Nucleus accumbens (tissue), 56 donors: ENCODE results near the gene ZNF585A.
"Not testable (repeated sequence)": the region's sequence is repeated elsewhere in the genome, so short reads cannot be mapped to it uniquely, and the experiment has no call there.

Experiments used
- DNase-seq, 56 donors: peaks; one replicate each; lab custom pipeline; 2025; lab: John Stamatoyannopoulos, UW

ZNF585A gene

DNA sequence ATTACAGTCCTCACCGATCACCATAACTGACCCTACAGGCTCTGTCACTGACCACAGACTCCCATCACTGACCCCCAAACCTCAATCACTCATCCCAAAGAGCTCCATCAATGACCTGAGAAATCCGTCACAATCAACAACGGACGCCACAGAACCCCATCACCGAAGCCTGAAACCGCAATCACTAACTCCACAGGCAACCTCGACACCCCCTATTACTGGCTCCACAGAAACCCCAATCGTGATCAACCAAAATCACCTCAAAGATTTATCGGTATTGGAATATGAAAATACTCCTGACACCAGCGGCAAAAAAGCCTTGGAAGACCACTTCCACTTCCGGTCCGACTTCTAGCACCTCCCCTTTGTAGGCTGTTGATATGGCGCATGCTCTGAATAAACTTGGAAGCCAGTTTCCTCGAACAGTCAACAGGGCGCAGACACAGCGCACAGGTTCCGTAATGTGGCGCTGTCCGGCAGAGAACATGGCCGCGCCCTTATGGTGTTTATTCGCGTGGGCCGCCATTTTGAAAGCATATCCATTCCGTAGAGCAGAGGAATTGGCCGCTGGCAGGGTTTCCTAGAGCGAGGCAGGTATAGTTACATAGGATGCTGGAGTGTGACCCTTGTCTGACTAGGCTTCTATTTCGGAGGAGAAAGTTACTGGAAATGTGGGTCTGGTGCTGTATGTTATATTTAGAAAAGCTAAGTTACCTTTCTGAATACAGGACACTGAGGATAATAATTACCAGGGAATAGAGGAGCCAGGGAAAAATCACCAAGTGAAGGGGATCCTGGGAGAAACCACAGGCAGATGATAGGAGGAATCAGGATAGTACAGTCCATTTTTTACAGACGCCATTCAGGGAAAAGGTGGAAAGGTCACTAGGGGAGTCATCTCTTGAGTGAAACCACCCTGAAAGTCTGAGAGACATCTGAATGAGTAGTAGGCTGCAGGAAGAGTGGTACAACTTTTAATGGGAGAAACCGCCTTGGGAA is at the start of gene ZNF585A:
Gene ZNF585A, minus strand, starts transcription at position 328 of the 999 bp plus-strand sequence. CDS start 2,785 bp downstream, outside the sequence.
- peak; percentile 50 to 97 (median 90) for DNase-seq

DNA sequence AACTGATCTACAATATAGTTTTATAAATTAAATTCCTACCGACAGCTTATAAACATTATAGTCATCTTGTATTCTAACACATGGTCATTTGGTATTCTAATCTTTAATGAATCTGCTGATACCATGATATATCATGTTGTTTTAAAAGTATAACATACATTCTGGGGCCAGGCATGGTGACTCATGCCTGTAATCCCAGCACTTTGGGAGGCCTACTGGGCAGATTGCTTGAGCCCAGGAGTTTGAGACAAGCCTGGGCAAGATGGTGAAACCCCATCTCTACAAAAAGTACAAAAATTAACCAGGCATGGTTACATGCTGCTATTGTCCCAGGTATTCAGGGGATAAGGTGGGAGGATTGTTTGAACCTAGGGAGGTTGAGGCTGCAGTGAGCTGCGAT is 48.6 kb upstream of the ZNF585A start:
- DNase-seq: no peak

DNA sequence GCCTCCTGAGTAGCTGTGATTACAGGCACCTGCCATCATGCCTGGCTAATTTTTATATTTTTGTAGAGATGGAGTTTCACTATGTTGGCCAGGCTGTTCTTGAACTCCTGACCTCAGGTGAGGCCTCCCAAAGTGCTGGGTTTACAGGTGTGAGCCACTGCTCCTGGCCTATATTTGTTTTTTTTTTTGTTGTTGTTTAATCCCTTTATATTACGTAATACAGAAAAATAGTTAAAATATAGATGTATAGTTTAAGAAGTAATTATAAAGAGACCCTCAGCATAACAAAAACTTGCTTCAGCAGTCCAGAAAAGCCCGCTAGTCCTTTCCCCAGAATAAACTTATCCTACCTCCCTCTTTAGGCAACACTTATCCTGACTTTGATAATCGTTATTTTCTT is 47.9 kb upstream of the ZNF585A start:
- DNase-seq: no peak

DNA sequence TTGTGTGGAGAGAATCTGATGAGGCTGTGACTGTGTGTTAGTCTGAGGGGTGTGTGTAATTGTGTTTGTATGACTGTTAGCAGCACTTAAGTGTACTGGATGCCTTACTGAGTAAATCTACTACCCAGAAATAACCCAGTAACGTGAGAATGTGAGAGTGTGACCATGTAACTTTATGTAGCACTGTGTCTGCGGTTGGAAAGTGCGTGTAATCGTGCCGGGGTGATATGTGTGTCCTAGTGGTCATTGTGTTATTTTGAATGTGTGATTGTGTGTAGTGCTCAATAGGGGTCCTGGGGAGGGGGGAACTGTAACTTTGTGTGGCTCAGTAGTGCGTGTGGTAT is 46.1 kb upstream of the ZNF585A start:
- no peak for DNase-seq

DNA sequence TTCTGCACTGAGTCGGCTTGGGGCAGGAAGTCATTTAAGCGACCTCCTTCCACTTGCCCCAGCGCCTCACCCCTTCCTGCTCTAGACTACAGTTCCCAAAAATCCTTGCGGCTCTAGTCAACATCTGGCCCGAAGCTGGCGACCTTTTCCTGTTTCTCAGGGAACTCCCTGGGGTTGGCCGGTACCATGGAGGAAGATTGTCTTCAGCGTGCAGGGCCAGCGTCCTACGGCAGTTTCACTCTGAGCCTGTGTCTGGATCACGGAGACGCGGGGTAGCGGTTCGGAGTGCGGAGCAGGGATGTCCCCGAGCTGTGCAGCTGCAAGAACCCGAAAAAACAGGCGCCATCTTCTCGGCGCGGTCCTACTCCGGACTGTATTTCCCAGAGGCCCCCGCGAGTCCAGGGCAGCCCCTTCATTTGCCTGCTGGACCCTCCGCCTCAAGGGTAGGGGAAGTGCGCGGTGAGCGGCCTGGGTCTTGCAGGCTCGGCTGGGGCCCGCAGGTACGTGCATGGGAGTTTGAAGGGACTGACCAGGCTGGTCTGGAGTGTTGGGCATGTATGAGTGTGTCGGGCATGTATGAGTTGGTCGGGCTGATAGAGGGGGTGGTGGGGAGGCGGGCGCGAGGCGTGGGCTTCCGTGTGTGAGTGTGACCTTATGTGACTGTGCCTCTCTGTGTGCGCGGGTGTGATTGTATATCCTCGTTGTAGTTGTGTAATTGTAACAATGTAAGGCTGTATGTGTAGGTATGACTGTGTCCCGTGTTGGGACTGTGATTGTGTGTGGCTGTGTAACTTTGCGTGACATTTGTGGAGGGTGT is 45.5 kb upstream of the ZNF585A start, which contains the start of gene ZNF383:
Gene ZNF383, plus strand, starts transcription at position 440 of the 817 bp plus-strand sequence. CDS start 12,240 bp downstream, outside the sequence.
- DNase-seq: peak; percentile 50 to 99 (median 92)

DNA sequence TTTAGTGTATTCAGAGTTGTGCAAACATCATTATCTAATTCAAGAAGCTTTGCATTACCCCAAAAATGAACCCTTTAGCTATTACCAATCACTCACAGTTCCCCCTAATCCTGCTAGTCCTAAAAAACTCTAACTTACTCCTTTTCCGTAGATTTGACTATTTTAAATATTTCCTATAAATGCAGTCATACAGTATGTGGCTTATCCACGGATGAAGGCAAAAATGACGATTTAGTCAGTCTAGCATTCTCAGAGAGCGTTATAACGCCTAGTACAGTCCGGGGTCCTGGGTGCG is 44.9 kb upstream of the ZNF585A start:
- DNase-seq: no peak

DNA sequence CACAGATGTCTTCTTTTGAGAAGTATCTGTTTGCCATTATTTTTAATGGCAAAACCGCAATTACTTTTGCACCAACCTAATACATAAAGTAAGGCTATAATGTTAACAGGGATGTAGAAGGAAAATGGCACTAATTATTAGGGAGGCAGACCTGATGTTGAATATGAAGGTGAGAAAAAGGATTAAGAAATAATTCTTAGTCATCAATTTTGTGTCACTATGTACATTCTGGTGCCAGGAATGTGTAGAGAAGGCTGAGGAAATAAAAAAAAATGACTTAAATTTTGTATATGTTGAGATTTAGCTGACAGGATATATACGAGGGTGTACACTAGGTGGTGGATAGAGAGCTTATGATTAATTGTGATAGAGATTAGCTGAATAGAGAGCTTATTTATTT is 25.3 kb upstream of the ZNF585A start:
- no peak for DNase-seq

DNA sequence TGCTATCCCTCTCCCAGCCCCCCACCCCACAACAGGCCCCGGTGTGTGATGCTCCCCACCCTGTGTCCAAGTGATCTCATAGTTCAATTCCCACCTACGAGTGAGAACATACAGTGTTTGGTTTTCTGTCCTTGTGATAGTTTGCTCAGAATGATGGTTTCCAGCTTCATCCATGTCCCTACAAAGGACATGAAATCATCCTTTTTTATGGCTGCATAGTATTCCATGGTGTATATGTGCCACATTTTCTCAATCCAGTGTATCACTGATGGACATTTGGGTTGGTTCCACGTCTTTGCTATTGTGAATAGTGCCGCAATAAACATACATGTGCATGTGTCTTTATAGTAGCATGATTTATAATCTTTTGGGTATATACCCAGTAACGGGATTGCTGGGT is 24.6 kb upstream of the ZNF585A start:
- DNase-seq: not testable (repeated sequence)

DNA sequence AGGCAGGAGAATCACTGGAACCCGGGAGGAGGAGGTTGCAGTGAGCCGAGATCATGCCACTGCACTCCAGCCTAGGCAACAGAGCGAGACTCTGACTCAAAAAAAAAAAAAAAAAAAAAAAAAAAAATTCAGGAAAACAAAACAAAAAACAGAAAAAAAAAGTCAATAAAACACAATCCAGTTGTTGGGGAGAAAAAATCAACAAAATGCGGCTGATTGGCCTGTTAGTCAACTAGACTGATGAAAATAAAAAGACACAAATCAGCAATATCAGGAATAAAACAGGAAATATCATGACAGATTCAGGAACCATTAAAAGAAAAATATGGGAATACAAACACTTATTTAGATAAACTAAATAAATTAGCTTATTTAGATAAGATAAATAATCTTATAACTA is 22.8 kb upstream of the ZNF585A start:
- not testable (repeated sequence) for DNase-seq

DNA sequence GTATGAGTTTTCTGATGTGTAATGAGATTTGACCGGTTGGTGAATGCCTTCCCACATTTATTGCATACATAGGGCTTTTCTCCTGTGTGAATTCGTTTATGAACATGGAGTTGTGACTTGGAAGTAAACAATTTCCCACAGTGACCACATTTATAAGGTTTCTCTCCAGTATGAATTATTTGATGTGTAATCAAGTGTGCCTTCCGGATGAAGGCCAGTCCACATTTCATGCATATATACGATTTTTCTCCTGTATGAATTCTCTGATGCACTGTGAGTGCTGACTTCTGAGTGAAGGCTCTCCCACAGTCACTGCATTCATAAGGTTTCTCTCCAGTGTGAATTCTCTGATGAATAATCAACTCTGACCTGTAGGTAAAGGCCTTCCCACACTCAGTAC is 13.6 kb upstream of the ZNF585A start:
- DNase-seq: not testable (repeated sequence)

DNA sequence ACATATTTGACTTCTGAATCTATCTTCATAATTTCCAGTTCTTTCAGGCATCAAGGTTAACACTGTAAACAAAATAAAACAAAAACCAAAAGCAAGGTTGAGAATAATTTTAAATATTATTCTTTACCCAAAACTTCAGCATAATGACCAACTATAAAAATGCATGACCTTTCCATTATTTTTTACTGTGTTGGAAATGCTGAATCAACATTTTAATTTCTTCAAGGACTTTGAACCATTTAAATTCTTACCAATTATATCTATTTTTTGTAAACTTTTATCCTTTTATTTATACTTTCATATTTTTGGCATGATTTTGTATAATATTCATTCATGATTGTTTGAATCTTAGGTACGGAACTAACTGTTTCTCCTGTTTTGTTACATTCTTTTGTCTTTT is 6.9 kb downstream of the ZNF585A start:
- no peak for DNase-seq

DNA sequence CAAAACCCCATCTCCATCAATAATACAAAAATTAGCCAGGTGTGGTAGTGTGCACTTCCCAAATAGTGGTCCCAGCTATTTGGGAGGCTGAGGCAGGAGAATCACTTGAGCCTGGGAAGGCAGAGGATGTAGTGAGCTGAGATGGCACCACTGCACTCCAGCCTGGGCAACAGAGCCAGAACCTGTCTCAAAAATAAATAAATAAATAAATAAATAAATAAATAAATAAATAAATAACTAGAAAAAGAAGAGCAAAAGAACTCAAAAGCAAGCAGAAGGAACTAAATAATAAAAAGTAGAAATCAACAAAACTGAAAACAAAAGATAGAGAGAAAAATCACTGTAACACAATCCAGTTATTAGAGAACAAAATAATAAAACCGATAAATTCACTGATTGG is 12.3 kb downstream of the ZNF585A start:
- DNase-seq: no peak

DNA sequence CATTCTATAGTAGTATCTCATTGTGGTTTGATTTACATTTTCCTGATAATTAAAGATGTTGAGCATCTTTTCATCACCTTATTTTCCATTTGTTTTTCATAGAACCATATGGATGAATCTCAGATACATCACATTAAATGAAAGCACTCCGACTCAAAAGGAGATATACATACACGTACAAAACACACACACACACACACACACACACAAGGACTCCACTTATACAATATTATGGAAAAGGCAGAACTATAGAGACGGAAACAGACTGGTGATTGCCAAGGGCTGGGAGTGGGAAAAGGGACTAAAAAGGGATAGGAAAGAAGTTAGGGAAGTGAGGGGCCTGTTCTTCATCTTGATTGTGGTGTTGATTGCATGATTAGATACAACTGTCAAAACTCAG is 24.3 kb downstream of the ZNF585A start:
- DNase-seq: no peak

DNA sequence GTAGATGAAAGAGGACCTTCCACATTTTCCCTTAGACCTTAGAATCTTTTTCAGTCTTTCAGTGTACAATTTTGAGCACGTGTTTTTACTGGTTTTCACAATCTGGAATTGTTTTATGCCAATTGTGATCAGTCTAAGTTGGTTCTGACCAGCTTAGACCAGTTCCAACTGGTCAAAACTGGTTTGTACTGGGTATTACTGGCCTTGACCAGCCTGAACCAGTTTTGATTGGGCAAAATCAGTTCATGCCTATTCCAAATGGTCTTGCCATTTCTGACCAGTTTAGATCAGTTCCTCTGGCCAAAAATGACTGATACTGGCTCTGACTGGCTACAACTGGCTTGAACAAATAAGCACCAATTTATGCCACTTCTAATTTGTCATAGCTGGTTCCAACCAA is 36.4 kb downstream of the ZNF585A start:
- no peak for DNase-seq

DNA sequence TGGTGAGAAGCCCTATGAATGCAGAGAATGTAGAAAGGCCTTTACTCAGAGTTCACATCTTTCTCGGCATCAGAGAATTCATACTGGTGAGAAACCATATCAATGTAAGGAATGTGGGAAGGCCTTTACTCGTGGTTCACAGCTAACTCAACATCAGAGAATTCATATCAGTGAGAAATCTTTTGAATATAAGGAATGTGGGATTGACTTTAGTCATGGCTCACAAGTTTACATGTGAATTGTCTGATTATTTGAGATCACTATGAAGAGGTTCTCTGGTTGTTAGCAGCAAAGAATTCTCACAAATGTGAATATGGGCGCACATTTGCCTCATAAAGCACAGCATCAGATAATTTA is 43.7 kb downstream of the ZNF585A start:
- no peak for DNase-seq

DNA sequence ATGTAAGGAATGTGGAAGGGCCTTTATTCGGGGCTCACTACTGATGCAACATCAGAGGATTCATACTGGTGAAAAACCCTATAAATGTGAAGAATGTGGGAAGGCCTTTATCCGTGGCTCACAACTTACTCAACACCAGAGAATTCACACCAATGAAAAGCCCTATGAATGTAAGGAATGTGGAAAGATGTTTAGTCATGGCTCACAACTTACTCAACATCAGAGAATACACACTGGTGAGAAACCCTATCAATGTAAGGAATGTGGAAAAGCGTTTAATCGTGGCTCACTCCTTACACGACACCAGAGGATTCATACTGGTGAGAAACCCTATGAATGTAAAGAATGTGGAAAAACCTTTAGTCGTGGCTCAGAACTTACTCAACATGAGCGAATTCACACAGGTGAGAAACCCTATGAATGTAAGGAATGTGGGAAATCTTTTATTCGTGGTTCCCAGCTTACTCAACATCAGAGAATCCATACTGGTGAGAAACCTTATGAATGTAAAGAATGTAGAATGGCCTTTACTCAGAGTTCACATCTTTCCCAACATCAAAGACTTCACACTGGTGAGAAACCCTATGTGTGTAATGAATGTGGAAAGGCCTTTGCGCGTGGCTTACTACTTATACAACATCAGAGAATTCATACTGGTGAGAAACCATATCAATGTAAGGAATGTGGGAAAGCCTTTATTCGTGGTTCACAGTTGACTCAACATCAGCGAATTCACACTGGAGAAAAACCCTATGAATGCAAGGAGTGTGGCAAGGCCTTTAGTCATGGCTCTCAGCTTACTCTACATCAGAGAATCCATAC is 44.3 kb downstream of the ZNF585A start:
- DNase-seq: no peak

DNA sequence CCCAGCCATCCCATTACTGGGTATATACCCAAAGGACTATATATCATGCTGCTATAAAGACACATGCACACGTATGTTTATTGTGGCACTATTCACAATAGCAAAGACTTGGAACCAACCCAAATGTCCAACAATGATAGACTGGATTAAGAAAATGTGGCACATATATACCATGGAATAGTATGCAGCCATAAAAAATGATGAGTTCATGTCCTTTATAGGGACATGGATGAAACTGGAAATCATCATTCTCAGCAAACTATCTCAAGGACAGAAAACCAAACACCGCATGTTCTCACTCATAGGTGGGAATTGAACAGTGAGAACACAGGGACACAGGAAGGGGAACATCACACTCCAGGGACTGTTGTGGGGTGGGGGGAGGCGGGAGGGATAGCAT is 50.4 kb downstream of the ZNF585A start:
- DNase-seq: not testable (repeated sequence)

DNA sequence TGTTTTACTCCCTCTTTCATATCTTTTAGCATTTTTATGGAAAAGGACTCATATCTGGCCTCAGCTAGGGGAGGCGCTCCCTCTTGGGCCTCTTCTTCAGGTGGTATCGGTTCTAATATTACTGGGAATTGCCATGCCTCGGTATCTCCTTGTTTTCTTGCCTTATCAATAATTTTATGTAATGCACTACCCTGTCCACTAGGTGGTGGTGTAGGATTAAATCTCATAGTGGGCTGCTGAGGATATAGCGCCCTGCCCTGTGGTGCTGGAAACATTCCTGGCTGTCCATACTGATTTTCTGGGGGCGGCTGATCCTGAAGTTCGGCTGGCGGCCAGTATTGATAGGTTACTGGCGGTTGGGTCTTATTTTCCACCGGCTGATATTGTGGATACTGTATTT is 58.5 kb downstream of the ZNF585A start:
- DNase-seq: no peak

DNA sequence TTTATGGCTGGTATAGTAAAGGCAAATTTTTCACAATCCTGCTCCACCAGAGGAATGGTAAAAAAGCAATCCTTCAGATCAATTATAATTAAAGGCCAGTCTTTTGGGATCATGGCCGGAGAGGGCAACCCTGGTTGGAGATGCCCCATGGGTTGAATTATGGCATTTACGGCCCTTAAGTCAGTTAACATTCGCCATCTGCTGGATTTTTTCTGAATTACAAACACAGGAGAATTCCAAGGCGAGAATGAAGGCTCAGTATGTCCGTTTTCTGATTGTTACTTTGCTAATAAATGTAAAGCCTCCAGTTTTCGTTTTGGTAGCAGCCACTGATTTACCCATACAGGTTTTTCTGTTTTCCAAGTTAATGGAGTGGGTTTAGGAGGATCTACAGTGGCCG is 60.7 kb downstream of the ZNF585A start:
- DNase-seq: not testable (repeated sequence)

DNA sequence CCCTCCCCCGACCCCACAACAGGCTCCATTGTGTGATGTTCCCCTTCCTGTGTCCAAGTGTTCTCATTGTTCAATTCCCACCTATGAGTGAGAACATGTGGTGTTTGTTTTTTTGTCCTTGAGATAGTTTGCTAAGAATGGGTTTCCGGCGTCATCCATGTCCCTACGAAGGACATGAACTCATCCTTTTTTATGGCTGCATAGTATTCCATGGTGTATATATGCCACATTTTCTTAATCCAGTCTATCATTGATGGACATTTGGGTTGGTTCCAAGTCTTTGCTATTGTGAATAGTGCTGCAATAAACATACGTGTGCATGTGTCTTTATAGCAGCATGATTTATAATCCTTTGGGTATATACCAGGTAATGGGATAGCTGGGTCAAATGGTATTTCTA is 68.4 kb downstream of the ZNF585A start:
- DNase-seq: not testable (repeated sequence)

DNA sequence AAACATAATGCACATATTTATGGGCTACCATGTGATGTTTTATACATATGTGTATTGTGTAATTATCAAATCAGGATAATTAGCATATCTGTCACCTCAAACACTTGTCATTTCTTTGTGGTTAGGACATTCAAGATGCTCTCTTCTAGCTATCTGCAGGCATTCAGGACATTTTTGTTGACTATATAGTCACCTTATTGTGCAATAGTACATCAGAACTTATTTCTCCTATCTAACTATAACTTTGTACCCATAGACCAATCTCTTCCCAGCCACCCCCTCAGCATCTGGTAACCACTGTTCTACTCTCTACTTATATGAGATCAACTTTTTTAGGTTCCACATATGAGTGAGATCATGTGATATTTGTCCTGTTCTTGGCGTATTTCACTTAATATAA is 73.9 kb downstream of the ZNF585A start:
- DNase-seq: no peak
